ENCODE measurements around the gene P2RX3. TPM values are rescaled to one million over a fixed set of nuclear protein-coding genes. Genes with fewer than 3 reads are reported as not detected.

The P2RX3 gene
- total and polyA plus RNA-seq, 2 of the 8 experiments (the other 6 are each of a cell fraction or from before 2014, with no cell fraction given) = 0.45 to 0.47 TPM

GRCh38 chr11:57356268-57356667, 18.1 kb downstream of the P2RX3 start (continued):
- TF ChIP-seq CTCF (IDR thresholded peaks at IDR 0.05; ENCODE audit: control extremely low read depth in 1 of 3, insufficient read depth in 1 of 3, low read depth in 1 of 3, low read length in 3 of 3) (no peak), POU5F1 (IDR thresholded peaks at IDR 0.05; ENCODE audit: low read depth, low read length) (no peak), TBP (IDR thresholded peaks at IDR 0.05; ENCODE audit: low read depth, low read length) (no peak), HDAC6 (IDR thresholded peaks at IDR 0.05; ENCODE audit: low read depth, low read length) (no peak), BACH1 (IDR thresholded peaks at IDR 0.05; ENCODE audit: low read length) (no peak)

Measured in H1 (cell line).